Astrocyte of the spinal cord (primary cell): ENCODE data around the gene FAM98B.
A peak's percentile ranks its signal among the peaks of the same experiment; 100 is the strongest.

ENCODE experiments used
- DNase-seq: peaks from one replicate; pipeline ENCODE4 v3.0.0; 2011; ENCODE audit warnings: low read depth, low spot score
- H3K4me3 ChIP-seq: 2 replicates; pipeline ENCODE4 v1.5.1; 2011; ENCODE audit warnings: low read depth, mild to moderate bottlenecking, low read length, moderate library complexity
- CTCF ChIP-seq: IDR thresholded peaks from 2 replicates; pipeline ENCODE4 v1.5.1; 2012; ENCODE audit warnings: low read depth, mild to moderate bottlenecking, low read length, inconsistent platforms
- in situ Hi-C: cut with HindIII; loops from 2 replicates; pipeline ENCODE4 v1.10.0; 2017; ENCODE audit warnings: low sequenced_read_pairs

The FAM98B gene

GRCh38 chr15:38474155-38474757 lies 20.3 kb downstream of the FAM98B start:
- peak; percentile 68 for TF ChIP-seq CTCF
- DNase-seq = peak; percentile 61
- H3K4me3 ChIP-seq = no peak overlapping the region
- in situ Hi-C loops = no loop called here

GRCh38 chr15:38475361-38475760 lies 21.4 kb downstream of the FAM98B start:
- H3K4me3 ChIP-seq = no peak overlapping the region
- no peak for DNase-seq
- in situ Hi-C loops = no loop called here
- no peak for TF ChIP-seq CTCF

GRCh38 chr15:38476120-38476519 lies 22.2 kb downstream of the FAM98B start:
- TF ChIP-seq CTCF = no peak
- in situ Hi-C loops = no loop called here
- no peak for DNase-seq
- H3K4me3 ChIP-seq = no peak overlapping the region

GRCh38 chr15:38477637-38478036 lies 23.7 kb downstream of the FAM98B start:
- DNase-seq = no peak
- no peak for TF ChIP-seq CTCF
- in situ Hi-C loops = no loop called here

GRCh38 chr15:38479266-38479665 lies 25.3 kb downstream of the FAM98B start:
- in situ Hi-C loops = no loop called here
- DNase-seq = peak; percentile 8
- no peak overlapping the region for H3K4me3 ChIP-seq
- no peak for TF ChIP-seq CTCF

More at GRCh38 chr15:38477637-38478036, 23.7 kb downstream of the FAM98B start:
- H3K4me3 ChIP-seq = no peak overlapping the region

GRCh38 chr15:38479756-38480155 lies 25.8 kb downstream of the FAM98B start:
- DNase-seq = no peak
- TF ChIP-seq CTCF = no peak
- H3K4me3 ChIP-seq = no peak overlapping the region
- in situ Hi-C loops = no loop called here

GRCh38 chr15:38481113-38481512 lies 27.2 kb downstream of the FAM98B start:
- no peak for TF ChIP-seq CTCF
- DNase-seq = no peak
- H3K4me3 ChIP-seq = no peak overlapping the region
- in situ Hi-C loops = no loop called here
